ENCODE results near the gene MRS2.

DNA sequence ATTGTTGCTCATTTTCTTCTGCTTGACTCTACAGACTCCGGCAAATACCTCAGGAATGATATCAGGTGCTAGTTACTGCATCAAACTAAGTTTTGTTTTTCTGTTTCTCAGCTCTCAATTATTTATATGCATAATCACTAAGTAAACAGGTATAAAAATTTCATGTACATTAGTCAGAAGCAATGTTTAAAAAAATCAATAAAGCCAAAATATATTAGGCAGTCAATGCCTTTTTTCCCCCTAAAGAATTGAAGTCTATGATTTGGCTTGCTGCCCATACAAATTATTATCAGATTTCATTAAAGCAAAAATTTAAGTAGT is 20.6 kb upstream of the MRS2 start:
- TF ChIP-seq TAF1 (IDR thresholded peaks at IDR 0.05; ENCODE audit: borderline replicate concordance, low read depth, low read length) = no peak
- TF ChIP-seq CTCF (IDR thresholded peaks at IDR 0.05) = no peak
- TF ChIP-seq IRF3 (IDR thresholded peaks at IDR 0.05; ENCODE audit: low read depth, low read length) = no peak
- TF ChIP-seq JUND (IDR thresholded peaks at IDR 0.05) = no peak
- TF ChIP-seq, protein P1, sequence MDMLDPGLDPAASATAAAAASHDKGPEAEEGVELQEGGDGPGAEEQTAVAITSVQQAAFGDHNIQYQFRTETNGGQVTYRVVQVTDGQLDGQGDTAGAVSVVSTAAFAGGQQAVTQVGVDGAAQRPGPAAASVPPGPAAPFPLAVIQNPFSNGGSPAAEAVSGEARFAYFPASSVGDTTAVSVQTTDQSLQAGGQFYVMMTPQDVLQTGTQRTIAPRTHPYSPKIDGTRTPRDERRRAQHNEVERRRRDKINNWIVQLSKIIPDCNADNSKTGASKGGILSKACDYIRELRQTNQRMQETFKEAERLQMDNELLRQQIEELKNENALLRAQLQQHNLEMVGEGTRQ (IDR thresholded peaks at IDR 0.05; ENCODE audit: borderline replicate concordance, low read depth, low read length) = no peak
- no peak for TF ChIP-seq MAX (IDR thresholded peaks at IDR 0.05; ENCODE audit: low read depth)
- no peak for TF ChIP-seq EP300 (IDR thresholded peaks at IDR 0.05; ENCODE audit: borderline replicate concordance in 1 of 2, low read depth in 1 of 2, low read length in 1 of 2)
- no peak for TF ChIP-seq RFX5 (IDR thresholded peaks at IDR 0.05; ENCODE audit: low read length)
- TF ChIP-seq, protein P2, sequence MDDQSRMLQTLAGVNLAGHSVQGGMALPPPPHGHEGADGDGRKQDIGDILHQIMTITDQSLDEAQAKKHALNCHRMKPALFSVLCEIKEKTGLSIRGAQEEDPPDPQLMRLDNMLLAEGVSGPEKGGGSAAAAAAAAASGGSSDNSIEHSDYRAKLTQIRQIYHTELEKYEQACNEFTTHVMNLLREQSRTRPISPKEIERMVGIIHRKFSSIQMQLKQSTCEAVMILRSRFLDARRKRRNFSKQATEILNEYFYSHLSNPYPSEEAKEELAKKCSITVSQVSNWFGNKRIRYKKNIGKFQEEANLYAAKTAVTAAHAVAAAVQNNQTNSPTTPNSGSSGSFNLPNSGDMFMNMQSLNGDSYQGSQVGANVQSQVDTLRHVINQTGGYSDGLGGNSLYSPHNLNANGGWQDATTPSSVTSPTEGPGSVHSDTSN (IDR thresholded peaks at IDR 0.05) = no peak
- no peak for TF ChIP-seq RXRA (IDR thresholded peaks at IDR 0.05; ENCODE audit: borderline replicate concordance, low read depth)
- no peak for TF ChIP-seq RAD21 (IDR thresholded peaks at IDR 0.05; ENCODE audit: low read length)

All from SK-N-SH (cell line).